Sigmoid colon (tissue), 7 donors: Measurements from ENCODE around the gene SLC4A3. TPM values are rescaled to one million over a fixed set of nuclear protein-coding genes. Genes with fewer than 3 reads are reported as not detected.

Experiments
- DNase-seq: peaks from one replicate; pipeline ENCODE4 v3.0.0-alpha.2; 2019
- H3K27ac ChIP-seq, 4 donors: fragments of 200-600 bp; sonication (generic); one replicate each; pipeline ENCODE4 v1.5.1; 2016 to 2019; ENCODE audit warnings: mild to moderate bottlenecking in 1 of 4
- H3K27me3 ChIP-seq, 3 donors: fragments of 200-600 bp; sonication (generic); one replicate each; pipeline ENCODE4 v1.5.1; 2019; ENCODE audit warnings: mild to moderate bottlenecking in 1 of 3
- H3K36me3 ChIP-seq, 4 donors: fragments of 200-600 bp; sonication (generic); one replicate each; pipeline ENCODE4 v1.5.1; 2016 to 2019
- H3K4me1 ChIP-seq, 4 donors: fragments of 200-600 bp; sonication (generic); one replicate each; pipeline ENCODE4 v1.5.1; 2017 to 2019
- H3K4me3 ChIP-seq, 4 donors: fragments of 200-600 bp; sonication (generic); one replicate each; pipeline ENCODE4 v1.5.1; 2017 to 2019; ENCODE audit warnings: mild to moderate bottlenecking in 2 of 4, moderate library complexity in 1 of 4
- H3K9me3 ChIP-seq, 4 donors: fragments of 200-600 bp in 3 of 4; sonication (generic) in 3 of 4; one replicate each; pipeline versions ENCODE4 v1.5.1 to v1.6.1; 2013 to 2019
- EP300 ChIP-seq, 4 donors: sonication (generic); formaldehyde crosslinking; IDR thresholded peaks; one replicate each; pipeline ENCODE4 v1.6.1; 2017; ENCODE audit warnings: antibody characterized with exemption in 4 of 4
- POLR2A ChIP-seq, 2 donors: fragments of 450-650 bp; IDR thresholded peaks; one replicate each; pipeline ENCODE4 v1.6.1; 2016; ENCODE audit warnings: antibody characterized with exemption in 2 of 2, mild to moderate bottlenecking in 2 of 2, moderate library complexity in 2 of 2
- POLR2AphosphoS5 ChIP-seq, 4 donors: sonication (generic); formaldehyde crosslinking; IDR thresholded peaks; one replicate each; pipeline ENCODE4 v1.6.1; 2017; ENCODE audit warnings: antibody characterized with exemption in 4 of 4
- WGBS, 2 donors: extraction: QIAGEN DNeasy Blood & Tissue Kit; methylation state at CpG; one replicate each; pipeline ENCODE4 v1.1.7; 2013; 5-methylcytosine and 5-hydroxymethylcytosine counted together
- intact Hi-C: fragments of 100-400 bp; cut with DNase I; formaldehyde crosslinking; loops from one replicate; pipeline ENCODE4 v1.15.1; 2023
- polyA plus RNA-seq, 3 donors: library from polyadenylated mRNA; stranded (reverse); fragments of 200-250 nt; gene quantifications; one replicate each; pipeline ENCODE4 v1.2.3, GENCODE V29; 2013
- total RNA-seq, 4 donors: library from RNA; depleted of rRNA; stranded (reverse); fragments of >200 nt; gene quantifications; one replicate each; pipeline ENCODE4 v1.1.0, GENCODE V29; 2016
- TF ChIP-seq, protein P1 (sequence below), 4 experiments: fragments of 450-650 bp in 3 of 4; fragments of 200-600 bp in 1 of 4; IDR thresholded peaks; one replicate each; pipeline ENCODE4 v1.5.1; 2016 to 2019; ENCODE audit warnings: antibody characterized with exemption in 4 of 4, mild to moderate bottlenecking in 3 of 4, moderate library complexity in 2 of 4
- donor health status: healthy with polysubstance abuse.
- donor health status: Bipolar disorder and iron deficiency.
- donor health status: healthy.

SLC4A3 gene
- total and polyA plus RNA-seq, 7 donors = under 0.01 to 5.0 (median 1.0) TPM

DNA sequence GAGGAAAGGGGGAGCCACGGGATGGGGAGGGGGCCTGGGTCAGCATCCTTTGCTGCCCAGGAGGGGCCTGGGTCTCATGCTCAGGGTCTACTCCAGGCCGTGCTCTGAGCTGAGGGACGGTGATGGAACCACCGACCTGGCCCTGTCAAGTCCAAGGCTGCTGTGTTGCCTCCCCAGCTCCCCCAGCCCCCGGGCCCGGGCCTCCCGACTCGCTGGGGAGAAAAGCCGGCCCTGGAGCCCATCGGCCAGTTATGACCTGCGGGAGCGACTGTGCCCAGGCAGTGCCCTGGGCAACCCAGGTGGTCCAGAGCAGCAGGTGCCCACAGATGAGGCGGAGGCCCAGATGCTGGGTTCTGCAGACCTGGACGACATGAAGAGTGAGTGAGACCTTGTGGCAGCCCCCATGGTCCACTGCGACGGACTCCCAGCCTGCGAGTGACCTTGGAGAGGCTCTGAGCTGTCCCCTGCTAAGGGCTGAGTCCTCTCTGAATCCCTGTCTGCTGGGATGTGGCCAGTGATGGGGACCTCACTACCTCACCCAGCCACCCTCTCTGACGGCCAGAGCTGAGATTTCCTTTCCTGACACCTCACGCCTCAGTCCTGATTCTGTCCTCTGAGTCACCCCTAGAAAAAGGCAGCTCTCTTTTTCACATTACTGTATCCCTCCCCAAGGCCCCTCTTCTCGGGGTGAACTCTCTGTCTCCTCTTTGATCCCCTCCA, 2.7 kb downstream of the SLC4A3 start:
- DNase-seq = peak; percentile 48
- 76 to 87% methylated on average over 20 of the region's 20 CpGs for WGBS, 2 donors
- TF ChIP-seq, protein P1, sequence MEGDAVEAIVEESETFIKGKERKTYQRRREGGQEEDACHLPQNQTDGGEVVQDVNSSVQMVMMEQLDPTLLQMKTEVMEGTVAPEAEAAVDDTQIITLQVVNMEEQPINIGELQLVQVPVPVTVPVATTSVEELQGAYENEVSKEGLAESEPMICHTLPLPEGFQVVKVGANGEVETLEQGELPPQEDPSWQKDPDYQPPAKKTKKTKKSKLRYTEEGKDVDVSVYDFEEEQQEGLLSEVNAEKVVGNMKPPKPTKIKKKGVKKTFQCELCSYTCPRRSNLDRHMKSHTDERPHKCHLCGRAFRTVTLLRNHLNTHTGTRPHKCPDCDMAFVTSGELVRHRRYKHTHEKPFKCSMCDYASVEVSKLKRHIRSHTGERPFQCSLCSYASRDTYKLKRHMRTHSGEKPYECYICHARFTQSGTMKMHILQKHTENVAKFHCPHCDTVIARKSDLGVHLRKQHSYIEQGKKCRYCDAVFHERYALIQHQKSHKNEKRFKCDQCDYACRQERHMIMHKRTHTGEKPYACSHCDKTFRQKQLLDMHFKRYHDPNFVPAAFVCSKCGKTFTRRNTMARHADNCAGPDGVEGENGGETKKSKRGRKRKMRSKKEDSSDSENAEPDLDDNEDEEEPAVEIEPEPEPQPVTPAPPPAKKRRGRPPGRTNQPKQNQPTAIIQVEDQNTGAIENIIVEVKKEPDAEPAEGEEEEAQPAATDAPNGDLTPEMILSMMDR (IDR thresholded peaks at IDR 0.05) = no peak
- TF ChIP-seq EP300 (IDR thresholded peaks at IDR 0.05) = no peak
- TF ChIP-seq POLR2AphosphoS5 (IDR thresholded peaks at IDR 0.05) = no peak
- no peak for TF ChIP-seq POLR2A (IDR thresholded peaks at IDR 0.05)
- Histone ChIP-seq H3K36me3 (no peaks in the 10 kb centered on the region), H3K27me3 (no peaks in the 10 kb centered on the region), H3K4me3 (no peak overlapping the region), H3K4me1 (peaks cover 0 to 14% (median 10%) of the 10 kb centered on the region in 4 donors), H3K9me3 (no peaks in the 10 kb centered on the region), H3K27ac (no peak overlapping the region)
- intact Hi-C loops = no loop called here

DNA sequence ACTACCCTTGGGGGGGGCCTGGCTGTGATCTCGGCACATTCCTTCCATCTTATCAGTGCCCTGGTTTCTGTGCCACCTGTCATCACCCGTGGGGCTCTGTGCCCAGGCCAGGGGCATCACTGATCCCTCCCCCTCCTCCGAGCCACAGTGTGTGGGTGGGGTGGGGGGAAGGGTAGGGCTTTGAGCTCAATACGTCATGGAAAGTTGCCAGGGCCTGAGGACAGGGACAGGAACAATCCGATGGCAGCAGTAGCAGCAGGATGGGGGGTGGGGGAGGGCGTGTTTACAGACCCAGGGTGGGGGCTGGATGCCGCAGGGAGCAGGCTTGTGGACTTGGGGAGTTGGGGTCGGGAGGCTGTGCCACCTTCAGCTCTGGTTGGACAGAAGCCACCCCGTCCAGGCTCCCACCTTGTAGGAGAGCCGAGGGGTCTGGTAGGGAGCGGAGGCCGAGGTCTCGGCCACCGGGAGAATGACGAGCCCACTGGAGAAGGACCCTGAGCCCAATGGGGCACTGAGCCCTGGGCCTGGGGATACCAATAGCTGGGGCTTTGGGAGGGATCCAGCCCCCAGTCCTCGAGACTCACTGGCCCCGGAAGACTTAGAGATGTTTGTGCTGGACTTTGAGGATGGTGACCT, 3.5 kb downstream of the SLC4A3 start:
- no peaks in the 10 kb centered on the region for H3K27me3 ChIP-seq
- peaks cover 0 to 14% (median 10%) of the 10 kb centered on the region in 4 donors for H3K4me1 ChIP-seq
- no peak overlapping the region for H3K4me3 ChIP-seq
- WGBS, 2 donors = 59 to 81% methylated on average over 17 of the region's 17 CpGs
- intact Hi-C loops = no loop called here
- H3K9me3 ChIP-seq = no peaks in the 10 kb centered on the region
- no peak overlapping the region for H3K27ac ChIP-seq
- peak; percentile 61 for DNase-seq
- no peaks in the 10 kb centered on the region for H3K36me3 ChIP-seq
- TF ChIP-seq EP300 (IDR thresholded peaks at IDR 0.05) = no peak
- TF ChIP-seq POLR2AphosphoS5 (IDR thresholded peaks at IDR 0.05) = no peak

DNA sequence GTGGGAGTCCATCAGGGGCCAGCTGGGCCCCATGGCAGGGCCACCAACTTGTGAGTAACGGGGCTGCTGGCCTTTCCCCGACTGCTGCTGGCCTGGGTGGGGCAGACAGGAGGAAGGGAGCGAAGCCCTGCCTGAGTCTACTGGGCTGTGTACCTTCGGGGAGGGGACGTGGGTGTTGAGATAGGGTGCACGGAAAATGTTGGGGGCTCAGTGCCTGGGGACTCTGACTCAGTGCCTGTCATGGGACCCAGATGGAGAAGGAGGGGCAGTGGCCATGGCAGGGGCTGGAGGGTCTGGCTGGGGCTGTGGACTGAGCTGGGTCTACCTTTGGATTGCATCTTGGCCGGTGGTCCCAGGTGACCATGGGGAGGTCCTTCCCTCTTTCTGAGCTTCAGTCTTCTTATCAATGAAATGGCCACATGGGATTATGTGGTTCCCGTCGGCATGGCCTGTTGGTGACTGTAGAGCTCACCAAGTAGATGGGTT, 4.0 kb downstream of the SLC4A3 start:
- Histone ChIP-seq H3K27ac (no peak overlapping the region), H3K36me3 (no peaks in the 10 kb centered on the region), H3K4me3 (no peak overlapping the region), H3K9me3 (no peaks in the 10 kb centered on the region), H3K4me1 (peaks cover 0 to 14% (median 10%) of the 10 kb centered on the region in 4 donors), H3K27me3 (no peaks in the 10 kb centered on the region)
- TF ChIP-seq EP300 (IDR thresholded peaks at IDR 0.05) (no peak), POLR2AphosphoS5 (IDR thresholded peaks at IDR 0.05) (no peak), POLR2A (IDR thresholded peaks at IDR 0.05) (no peak)
- TF ChIP-seq, protein P1 (IDR thresholded peaks at IDR 0.05) = no peak
- no peak for DNase-seq
- intact Hi-C loops = no loop called here
- WGBS, 2 donors = 72 to 82% methylated on average over 9 of the region's 9 CpGs

DNA sequence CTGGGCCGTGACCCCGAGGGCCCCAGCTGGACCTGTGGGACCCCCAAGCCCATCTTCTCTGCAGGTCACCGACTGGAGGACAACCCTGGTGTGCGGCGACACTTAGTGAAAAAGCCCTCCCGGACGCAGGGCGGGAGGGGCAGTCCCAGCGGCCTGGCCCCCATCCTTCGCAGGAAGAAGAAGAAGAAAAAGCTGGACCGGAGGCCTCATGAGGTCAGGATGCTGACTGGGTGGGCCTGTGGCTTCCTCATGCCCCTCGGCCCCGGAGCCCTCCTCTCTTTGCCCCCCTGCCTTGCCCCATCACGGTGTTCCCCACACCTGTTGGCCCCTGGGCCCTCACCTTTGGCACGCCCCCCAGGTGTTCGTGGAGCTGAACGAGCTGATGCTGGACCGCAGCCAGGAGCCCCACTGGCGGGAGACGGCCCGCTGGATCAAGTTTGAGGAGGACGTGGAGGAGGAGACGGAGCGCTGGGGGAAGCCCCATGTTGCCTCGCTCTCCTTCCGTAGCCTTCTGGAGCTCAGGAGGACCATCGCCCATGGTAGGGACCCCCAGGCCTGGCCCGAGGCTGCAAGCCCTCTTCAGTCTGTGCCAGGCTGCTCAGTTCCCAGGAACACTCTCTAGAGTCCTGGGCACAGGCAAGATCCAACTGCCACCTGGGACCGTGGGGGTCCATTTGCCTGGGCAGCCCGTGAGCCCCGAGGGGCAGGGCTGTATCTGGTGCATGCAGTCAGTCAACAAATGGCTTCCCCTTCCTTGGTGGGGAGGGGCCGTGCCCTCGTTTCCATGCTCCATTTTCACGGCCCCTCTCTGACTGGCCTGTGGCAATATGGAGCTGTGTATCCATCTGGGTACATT, 4.7 kb downstream of the SLC4A3 start:
- no peaks in the 10 kb centered on the region for H3K36me3 ChIP-seq
- H3K4me1 ChIP-seq = peaks cover 0 to 10% (median 8%) of the 10 kb centered on the region in 4 donors
- DNase-seq = no peak
- H3K9me3 ChIP-seq = no peaks in the 10 kb centered on the region
- 73 to 87% methylated on average over 34 of the region's 34 CpGs for WGBS, 2 donors
- no peak overlapping the region for H3K27ac ChIP-seq
- TF ChIP-seq POLR2A (IDR thresholded peaks at IDR 0.05) = no peak
- no peak for TF ChIP-seq POLR2AphosphoS5 (IDR thresholded peaks at IDR 0.05)
- TF ChIP-seq EP300 (IDR thresholded peaks at IDR 0.05) = no peak
- TF ChIP-seq, protein P1 (IDR thresholded peaks at IDR 0.05) = no peak
- H3K4me3 ChIP-seq = no peak overlapping the region
- intact Hi-C loops = no loop called here
- no peaks in the 10 kb centered on the region for H3K27me3 ChIP-seq

DNA sequence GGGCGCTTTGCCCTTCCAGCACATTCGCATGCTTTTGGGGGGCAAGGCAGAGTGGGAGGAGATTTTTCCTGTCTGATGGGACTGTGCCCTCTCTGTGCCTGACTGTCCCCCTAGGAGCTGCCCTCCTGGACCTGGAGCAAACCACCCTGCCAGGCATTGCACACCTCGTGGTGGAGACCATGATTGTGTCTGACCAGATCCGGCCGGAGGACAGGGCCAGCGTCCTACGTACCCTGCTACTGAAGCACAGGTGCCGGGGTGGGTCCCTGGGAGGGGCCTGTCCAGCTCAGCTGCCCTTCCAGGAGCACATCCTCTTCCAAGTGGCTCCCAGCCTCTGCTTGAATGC, 5.3 kb downstream of the SLC4A3 start:
- TF ChIP-seq POLR2A (IDR thresholded peaks at IDR 0.05) (no peak), POLR2AphosphoS5 (IDR thresholded peaks at IDR 0.05) (no peak), EP300 (IDR thresholded peaks at IDR 0.05) (no peak)
- TF ChIP-seq, protein P1 (IDR thresholded peaks at IDR 0.05) = no peak
- Histone ChIP-seq H3K27ac (no peak overlapping the region), H3K36me3 (no peaks in the 10 kb centered on the region), H3K4me1 (peaks cover 0 to 8% (median 5%) of the 10 kb centered on the region in 4 donors), H3K9me3 (no peaks in the 10 kb centered on the region), H3K27me3 (no peaks in the 10 kb centered on the region), H3K4me3 (no peak overlapping the region)
- 80 to 89% methylated on average over 8 of the region's 8 CpGs for WGBS, 2 donors
- DNase-seq = no peak
- intact Hi-C loops = no loop called here
